A549 (cell line): ENCODE data around the gene FAH. TPM values are rescaled to one million over a fixed set of nuclear protein-coding genes. Genes with fewer than 3 reads are reported as not detected.
A peak's percentile ranks its signal among the peaks of the same experiment; 100 is the strongest.

Experiments
- ATAC-seq, 2 experiments: fragments of 200-7000 bp in 1 of 2; fragments of >200 bp in 1 of 2; cut with Nextera tagmentation in 1 of 2; cut with Tn5 transposase in 1 of 2; 3 replicates each; pipeline versions ENCODE4 v1.8.0 to v1.9.1; 2018 to 2020; ENCODE audit warnings: mild to moderate bottlenecking in 1 of 2, moderate library complexity in 1 of 2
- CTCF ChIA-PET: fragments of 300-600 bp; sonication (Branson Sonifier 250); formaldehyde crosslinking; extraction: SDS; loops from one replicate; lab custom pipeline; 2021; ENCODE audit warnings: antibody characterized with exemption, inconsistent platforms; lab: Yijun Ruan, JAX
- POLR2A ChIA-PET: fragments of 350-600 bp; formaldehyde crosslinking; extraction: SDS; loops from one replicate; lab custom pipeline; 2021; ENCODE audit warnings: antibody characterized with exemption, inconsistent platforms; lab: Yijun Ruan, JAX
- DNase-seq, 2 experiments: peaks; one replicate each; pipeline versions ENCODE4 v3.0.0 to v3.0.0-alpha.2; 2011 to 2016; ENCODE audit warnings: low read depth in 1 of 2, low spot score in 1 of 2
- FAIRE-seq: peaks from 2 replicates; lab custom pipeline; 2011; peaks lifted over from hg19 to GRCh38; lab: Jason Lieb, UNC
- H3K27ac ChIP-seq, 2 experiments: fragments of >200 bp; sonication (Bioruptor Twin); formaldehyde crosslinking; 3 replicates each; pipeline ENCODE4 v1.5.1; 2016 to 2017
- H3K4me1 ChIP-seq: fragments of >200 bp; sonication (Bioruptor Twin); formaldehyde crosslinking; 3 replicates; pipeline ENCODE4 v1.6.1; 2016
- H3K4me2 ChIP-seq: fragments of >200 bp; sonication (Bioruptor Twin); formaldehyde crosslinking; 3 replicates; pipeline ENCODE4 v1.6.1; 2016
- H3K4me3 ChIP-seq: fragments of >200 bp; sonication (Bioruptor Twin); formaldehyde crosslinking; 3 replicates; pipeline ENCODE4 v1.5.1; 2016
- H3K9me3 ChIP-seq: fragments of >200 bp; sonication (Bioruptor Twin); formaldehyde crosslinking; 3 replicates; pipeline ENCODE4 v1.6.1; 2016
- CBX8 ChIP-seq: fragments of 200-600 bp; sonication (generic); IDR thresholded peaks from 2 replicates; pipeline ENCODE4 v1.6.1; 2016
- CHD2 ChIP-seq: fragments of 150-350 bp; IDR thresholded peaks from 2 replicates; pipeline ENCODE4 v1.6.1; 2014; ENCODE audit warnings: low read length; ENCODE audit not compliant: partially characterized antibody
- EHMT2 ChIP-seq: fragments of 200-600 bp; sonication (generic); IDR thresholded peaks from 2 replicates; pipeline ENCODE4 v1.6.1; 2016; ENCODE audit warnings: antibody characterized with exemption, low read depth, mild to moderate bottlenecking, moderate library complexity
- ESRRA ChIP-seq: fragments of 150-350 bp; IDR thresholded peaks from 2 replicates; pipeline ENCODE4 v1.6.1; 2014; ENCODE audit warnings: mild to moderate bottlenecking, low read length, borderline replicate concordance
- FOSL2 ChIP-seq, 2 experiments: fragments of 450-650 bp in 1 of 2; fragments of >200 bp in 1 of 2; sonication (Bioruptor Twin) in 1 of 2; formaldehyde crosslinking; IDR thresholded peaks; 2 replicates each; pipeline versions ENCODE4 v1.5.0 to v1.6.1; 2016 to 2020; ENCODE audit warnings: mild to moderate bottlenecking in 1 of 2, moderate library complexity in 1 of 2
- HEYL ChIP-seq: fragments of 250-450 bp; sonication (Bioruptor Pico); IDR thresholded peaks from 2 replicates; pipeline ENCODE4 v1.8.0; 2021; ENCODE audit warnings: mild to moderate bottlenecking, moderate library complexity
- HOXA7 ChIP-seq: fragments of 250-450 bp; sonication (Bioruptor Pico); IDR thresholded peaks from 2 replicates; pipeline ENCODE4 v1.5.0; 2020; ENCODE audit warnings: mild to moderate bottlenecking, moderate library complexity
- HOXB5 ChIP-seq: fragments of 250-450 bp; sonication (Bioruptor Pico); IDR thresholded peaks from 2 replicates; pipeline ENCODE4 v1.5.0; 2020; ENCODE audit warnings: mild to moderate bottlenecking, moderate library complexity
- JUN ChIP-seq, 2 experiments: fragments of >200 bp; sonication (Bioruptor Twin); formaldehyde crosslinking; IDR thresholded peaks; 2 replicates in 1 of 2; 3 replicates in 1 of 2; pipeline ENCODE4 v1.6.1; 2016 to 2017
- KDM5A ChIP-seq: fragments of 200-600 bp; sonication (generic); IDR thresholded peaks from 2 replicates; pipeline ENCODE4 v1.6.1; 2016; ENCODE audit warnings: antibody characterized with exemption, mild to moderate bottlenecking
- MAFK ChIP-seq: fragments of 450-650 bp; IDR thresholded peaks from 2 replicates; pipeline ENCODE4 v1.6.1; 2014; ENCODE audit not compliant: partially characterized antibody
- MAZ ChIP-seq: fragments of 150-350 bp; IDR thresholded peaks from 2 replicates; pipeline ENCODE4 v1.6.1; 2014; ENCODE audit warnings: antibody characterized with exemption, low read depth, low read length, borderline replicate concordance
- PHF8 ChIP-seq: fragments of 200-600 bp; sonication (generic); IDR thresholded peaks from 2 replicates; pipeline ENCODE4 v1.6.1; 2016; ENCODE audit warnings: low read depth, mild to moderate bottlenecking, antibody characterized with exemption, moderate library complexity, borderline replicate concordance
- POLR2AphosphoS2 ChIP-seq: conservative IDR thresholded peaks from 2 replicates; pipeline ENCODE4 v1.6.1; 2012; ENCODE audit warnings: low read length, improper control_type of control experiment, inconsistent platforms
- RAD21 ChIP-seq, 2 experiments: fragments of >200 bp in 1 of 2; sonication (Bioruptor Twin) in 1 of 2; formaldehyde crosslinking in 1 of 2; IDR thresholded peaks in 1 of 2; conservative IDR thresholded peaks in 1 of 2; 2 replicates in 1 of 2; 3 replicates in 1 of 2; pipeline ENCODE4 v1.6.1; 2012 to 2018; ENCODE audit warnings: inconsistent platforms in 1 of 2
- RCOR1 ChIP-seq: fragments of 150-350 bp; IDR thresholded peaks from 2 replicates; pipeline ENCODE4 v1.6.1; 2014; ENCODE audit warnings: antibody characterized with exemption, low read length, low read depth
- RFX5 ChIP-seq: fragments of 450-650 bp; IDR thresholded peaks from 2 replicates; pipeline ENCODE4 v1.7.1; 2014; ENCODE audit warnings: antibody characterized with exemption, mild to moderate bottlenecking, moderate library complexity
- SMC3 ChIP-seq: fragments of >200 bp; sonication (Bioruptor Twin); formaldehyde crosslinking; IDR thresholded peaks from 3 replicates; pipeline ENCODE4 v1.6.1; 2018; ENCODE audit warnings: inconsistent platforms
- SREBF2 ChIP-seq: fragments of 450-650 bp; IDR thresholded peaks from 2 replicates; pipeline ENCODE4 v1.6.1; 2014; ENCODE audit warnings: mild to moderate bottlenecking, moderate library complexity
- TP53 ChIP-seq: fragments of 250-450 bp; sonication (Bioruptor Pico); IDR thresholded peaks from 2 replicates; pipeline ENCODE4 v1.5.0; 2021; ENCODE audit warnings: mild to moderate bottlenecking, moderate library complexity
- ZC3H11A ChIP-seq: fragments of 450-650 bp; IDR thresholded peaks from 2 replicates; pipeline ENCODE4 v1.6.1; 2014; ENCODE audit warnings: antibody characterized with exemption, mild to moderate bottlenecking
- ZNF302 ChIP-seq: fragments of 250-450 bp; sonication (Bioruptor Pico); IDR thresholded peaks from 2 replicates; pipeline ENCODE4 v1.9.0; 2021; ENCODE audit warnings: inconsistent platforms, mild to moderate bottlenecking, moderate library complexity
- WGBS: methylation state at CpG from one replicate; pipeline ENCODE4 v1.1.6; 2017; ENCODE audit errors: missing lambda C conversion rate; 5-methylcytosine and 5-hydroxymethylcytosine counted together
- polyA plus RNA-seq, 4 experiments: library from polyadenylated mRNA; depleted of rRNA in 3 of 4; stranded (reverse); fragments of >200 nt; fragmentation: RNase III in 1 of 4; extraction: RNeasy Plus Mini Kit Qiagen cat#74134 plus additional on column Dnase treatment in 1 of 4; gene quantifications; 2 replicates in 3 of 4; 3 replicates in 1 of 4; pipeline ENCODE4 v1.2.3, GENCODE V29; 2011 to 2017
- TF ChIP-seq, protein P1 (sequence below): fragments of >200 bp; sonication (Bioruptor Twin); formaldehyde crosslinking; IDR thresholded peaks from 3 replicates; pipeline ENCODE4 v1.6.1; 2016
- TF ChIP-seq, protein P2 (sequence below): IDR thresholded peaks from 2 replicates; pipeline ENCODE4 v1.6.1; 2012

The FAH gene
- polyA plus RNA-seq, 2 of the 4 experiments (the other 2 are of a cell fraction), result 27.3 to 31.9 TPM

DNA sequence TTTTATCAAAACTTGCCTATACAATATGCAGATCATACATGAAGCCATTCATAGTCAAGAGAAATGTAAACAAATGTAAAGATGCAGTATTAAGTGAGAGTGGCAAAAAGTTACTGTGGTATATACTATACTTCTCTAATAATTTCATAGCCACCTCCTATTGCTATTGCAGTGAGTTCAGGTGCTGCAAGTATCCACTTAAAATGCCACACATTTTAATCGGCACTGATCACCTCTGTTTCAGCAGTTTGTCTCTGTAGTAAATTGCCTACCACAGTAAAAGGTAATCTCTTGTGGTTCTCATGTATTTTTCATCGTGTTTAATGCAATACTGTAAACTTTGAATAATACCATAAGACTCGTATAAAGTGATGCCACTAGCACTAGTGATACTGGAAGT is 20.4 kb upstream of the FAH start:
- POLR2A ChIA-PET, result no interaction called here
- CTCF ChIA-PET, result no interaction called here
- no peaks in the 10 kb centered on the region for H3K9me3 ChIP-seq
- 97% methylated on average over 3 of the region's 3 CpGs for WGBS
- TF ChIP-seq PHF8 (no peak), SREBF2 (no peak), JUN (IDR thresholded peaks at IDR 0.05) (no peak), MAFK (no peak), ESRRA (no peak), EHMT2 (no peak), RCOR1 (no peak), FOSL2 (IDR thresholded peaks at IDR 0.05) (no peak), FOSL2 (CRISPR knock-in tag; IDR thresholded peaks at IDR 0.05) (no peak), CBX8 (no peak), ZNF302 (no peak), SMC3 (no peak), CHD2 (no peak), POLR2AphosphoS2 (no peak)
- H3K4me1 ChIP-seq, result no peaks in the 10 kb centered on the region
- ATAC-seq (no peak), FAIRE-seq (no peak), DNase-seq (no peak)
- no peak overlapping the region for H3K4me2 ChIP-seq
- no peak overlapping the region for H3K27ac ChIP-seq
- H3K4me3 ChIP-seq, result no peak overlapping the region

DNA sequence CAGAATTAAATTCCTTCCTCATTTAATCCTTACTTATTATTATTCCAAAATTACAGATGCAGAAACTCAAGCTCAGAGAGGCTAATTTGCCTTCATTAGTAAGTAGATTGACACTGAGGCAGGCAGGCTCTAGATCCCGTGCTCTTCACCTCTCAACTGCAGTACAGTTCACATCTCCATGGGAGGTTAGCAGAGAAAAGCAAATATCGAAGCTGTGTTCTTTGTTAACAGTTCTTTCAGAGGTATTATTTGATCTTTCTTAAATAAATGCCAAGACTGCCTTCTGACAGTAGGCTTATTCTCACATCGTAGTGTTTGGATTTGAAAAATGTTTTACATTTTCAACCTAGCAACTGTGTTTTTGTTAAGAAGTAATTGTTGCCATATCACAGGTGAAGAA is 15.9 kb upstream of the FAH start:
- H3K9me3 ChIP-seq, result no peaks in the 10 kb centered on the region
- H3K4me1 ChIP-seq, result peaks cover 4% of the 10 kb centered on the region; the same call in 1 of the 3 replicates
- WGBS, result 70% methylated on average over 3 of the region's 3 CpGs
- FAIRE-seq (peak; percentile 63), ATAC-seq (no peak)
- ChIA-PET CTCF (interaction anchor here (0.7 kb wide), 1 partner anchor 39 kb away, joined by 3 read pairs; no protein-coding TSS in a partner anchor), POLR2A (no interaction called here)
- H3K4me3 ChIP-seq, result no peak overlapping the region
- H3K27ac ChIP-seq, result no peak overlapping the region
- no peak overlapping the region for H3K4me2 ChIP-seq
- TF ChIP-seq TP53 (CRISPR knock-in tag) (no peak), POLR2AphosphoS2 (no peak), ZC3H11A (no peak), KDM5A (no peak), MAFK (no peak)
- TF ChIP-seq, all 56 proteins: peak for 0
- no peak for DNase-seq

DNA sequence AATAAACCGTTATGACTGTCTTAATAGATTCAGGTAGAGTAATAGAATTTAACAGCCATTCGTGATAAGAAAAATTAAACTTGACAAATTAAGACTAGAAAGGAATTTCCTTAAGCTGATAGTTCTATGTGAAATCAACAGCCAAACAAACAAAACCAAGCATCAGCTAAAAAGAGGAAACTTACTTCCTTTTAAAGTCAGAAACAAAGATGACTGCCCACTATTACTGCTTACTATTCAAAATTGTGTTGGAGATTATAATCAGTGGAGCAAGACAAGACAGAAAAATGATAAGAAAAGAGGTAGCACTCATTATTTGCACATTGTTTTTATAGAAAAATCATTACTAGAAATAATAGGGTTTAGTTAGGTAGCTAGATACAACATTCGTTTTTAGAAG is 13.8 kb upstream of the FAH start:
- FAIRE-seq, result peak; percentile 49
- peaks cover 4% of the 10 kb centered on the region; the same call in 1 of the 3 replicates for H3K4me1 ChIP-seq

More for the DNA sequence above, 13.8 kb upstream of the FAH start:
- H3K27ac ChIP-seq, result no peak overlapping the region
- 87% methylated on average over 3 of the region's 3 CpGs for WGBS
- no peak overlapping the region for H3K4me3 ChIP-seq
- no peaks in the 10 kb centered on the region for H3K9me3 ChIP-seq
- CTCF ChIA-PET, result interaction anchor here (1.6 kb wide), 1 partner anchor 11 kb away, joined by 8 read pairs; no protein-coding TSS in a partner anchor
- TF ChIP-seq RAD21 (conservative IDR thresholded peaks at IDR 0.05 in 1 of 2, IDR thresholded peaks at IDR 0.05 in 1 of 2) (no peak), POLR2AphosphoS2 (no peak), TP53 (CRISPR knock-in tag) (no peak), HOXB5 (CRISPR knock-in tag) (no peak), HOXA7 (CRISPR knock-in tag) (no peak), ZNF302 (no peak), RFX5 (no peak), SMC3 (no peak), MAZ (no peak), HEYL (CRISPR knock-in tag) (no peak), ESRRA (no peak)
- TF ChIP-seq, protein P1, sequence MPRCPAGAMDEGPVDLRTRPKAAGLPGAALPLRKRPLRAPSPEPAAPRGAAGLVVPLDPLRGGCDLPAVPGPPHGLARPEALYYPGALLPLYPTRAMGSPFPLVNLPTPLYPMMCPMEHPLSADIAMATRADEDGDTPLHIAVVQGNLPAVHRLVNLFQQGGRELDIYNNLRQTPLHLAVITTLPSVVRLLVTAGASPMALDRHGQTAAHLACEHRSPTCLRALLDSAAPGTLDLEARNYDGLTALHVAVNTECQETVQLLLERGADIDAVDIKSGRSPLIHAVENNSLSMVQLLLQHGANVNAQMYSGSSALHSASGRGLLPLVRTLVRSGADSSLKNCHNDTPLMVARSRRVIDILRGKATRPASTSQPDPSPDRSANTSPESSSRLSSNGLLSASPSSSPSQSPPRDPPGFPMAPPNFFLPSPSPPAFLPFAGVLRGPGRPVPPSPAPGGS, result no peak
- TF ChIP-seq, protein P2, sequence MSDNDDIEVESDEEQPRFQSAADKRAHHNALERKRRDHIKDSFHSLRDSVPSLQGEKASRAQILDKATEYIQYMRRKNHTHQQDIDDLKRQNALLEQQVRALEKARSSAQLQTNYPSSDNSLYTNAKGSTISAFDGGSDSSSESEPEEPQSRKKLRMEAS, result no peak
- TF ChIP-seq, all 56 proteins: peak for 0
- DNase-seq (no peak), ATAC-seq (no peak)
- H3K4me2 ChIP-seq, result no peak overlapping the region
- POLR2A ChIA-PET, result no interaction called here
